NCI-H1048 (cell line): ENCODE measurements around the gene NEUROD1.
"Not testable (repeated sequence)": the region's sequence is repeated elsewhere in the genome, so short reads cannot be mapped to it uniquely, and the experiment has no call there.

Source experiments
- DNase-seq: peaks from one replicate; lab custom pipeline; 2025; lab: John Stamatoyannopoulos, UW

The NEUROD1 gene

GRCh38 chr2:181680055-181680936, at the start of gene NEUROD1:
TSS of gene NEUROD1 (minus strand) at chr2:181680517. CDS start at chr2:181678860, 1,657 bp downstream.
- no peak for DNase-seq

DNA sequence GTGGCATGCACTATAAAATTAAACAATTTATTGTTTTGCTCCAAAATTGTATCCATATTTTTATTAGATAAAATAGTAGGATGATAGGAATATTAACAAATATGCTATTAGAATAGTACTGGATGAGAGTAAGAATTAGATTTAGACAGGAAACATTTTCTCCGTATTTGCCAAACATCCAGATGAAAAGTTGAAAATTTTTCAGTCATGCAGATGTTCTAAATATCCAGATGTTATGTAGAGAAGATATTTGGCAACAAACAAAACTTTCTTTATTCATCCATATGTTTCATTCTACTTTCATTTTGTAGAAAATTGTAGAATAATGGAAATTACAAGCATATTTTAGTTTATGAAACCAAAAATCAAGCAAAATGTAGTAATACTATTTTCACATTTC, 45.2 kb upstream of the NEUROD1 start:
- no peak for DNase-seq

DNA sequence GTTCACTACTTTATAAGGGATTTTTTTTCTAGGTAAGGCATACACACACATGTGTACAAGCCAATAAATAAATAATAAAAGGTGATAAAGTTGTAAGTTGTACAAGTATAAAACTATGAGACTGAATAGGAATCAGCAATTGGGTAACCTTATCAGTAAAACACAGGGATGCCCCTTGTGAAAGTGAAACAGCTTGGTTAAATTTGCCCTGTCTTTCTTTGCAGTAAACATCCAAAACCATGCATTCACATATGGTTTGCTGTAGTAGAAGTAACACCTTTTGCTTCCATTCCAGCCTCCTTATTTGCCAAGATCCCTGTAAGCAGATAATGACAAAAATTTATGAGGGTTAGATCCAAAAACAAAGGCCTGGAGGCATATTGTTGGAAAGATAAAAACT, 44.3 kb upstream of the NEUROD1 start:
- no peak for DNase-seq

- no peak for DNase-seq
Measured at GRCh38 chr2:181723731-181724130, 43.4 kb upstream of the NEUROD1 start.

DNA sequence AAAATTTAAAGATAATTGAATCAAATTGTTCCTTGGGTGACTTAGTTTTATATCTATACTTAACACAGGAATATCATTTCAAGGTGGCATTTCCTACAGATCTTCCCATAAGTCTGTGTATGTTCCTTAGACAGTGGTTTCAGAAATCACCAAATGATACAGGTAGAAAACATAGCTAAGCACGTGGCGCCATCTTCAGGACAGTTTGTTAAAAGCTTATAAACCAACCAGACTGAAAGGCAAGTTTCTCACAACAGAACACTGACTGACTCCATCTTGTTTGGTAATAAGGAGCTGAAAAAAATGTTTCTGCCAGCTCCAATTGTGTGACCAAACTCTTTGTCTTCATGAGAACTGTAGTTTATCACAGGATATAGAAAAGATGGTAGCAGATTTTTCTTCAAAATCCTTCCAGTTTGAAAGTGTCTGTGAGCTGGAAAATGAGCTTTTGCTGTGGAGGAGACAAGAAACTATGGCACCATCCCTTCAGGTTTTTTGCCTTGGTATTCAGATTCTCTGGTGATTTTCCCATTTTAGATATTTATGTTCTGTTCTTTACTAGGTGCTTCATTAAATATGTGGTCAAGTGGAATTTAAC, 34.8 kb upstream of the NEUROD1 start:
- peak; percentile 35 for DNase-seq

DNA sequence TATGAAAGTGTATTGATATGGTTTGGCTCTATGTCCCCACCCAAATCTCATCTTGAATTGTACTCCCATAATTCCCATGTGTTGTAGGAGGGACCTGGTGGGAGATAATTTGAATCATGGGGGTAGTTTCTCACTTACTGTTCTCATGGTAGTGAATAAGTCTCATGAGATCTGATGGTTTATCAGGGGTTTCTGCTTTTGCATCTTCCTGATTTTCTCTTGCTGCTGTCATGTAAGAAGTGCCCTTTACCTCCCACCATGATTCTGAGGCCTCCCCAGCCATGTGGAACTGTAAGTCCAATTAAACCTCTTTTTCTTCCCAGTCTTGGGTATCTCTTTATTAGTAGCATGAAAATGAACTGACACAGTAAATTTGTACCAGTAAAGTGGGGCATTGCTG, 30.7 kb upstream of the NEUROD1 start:
- DNase-seq = not testable (repeated sequence)

GRCh38 chr2:181702519-181702918, 22.2 kb upstream of the NEUROD1 start:
- not testable (repeated sequence) for DNase-seq

- no peak for DNase-seq
Measured at GRCh38 chr2:181698223-181698622, 17.9 kb upstream of the NEUROD1 start.

DNA sequence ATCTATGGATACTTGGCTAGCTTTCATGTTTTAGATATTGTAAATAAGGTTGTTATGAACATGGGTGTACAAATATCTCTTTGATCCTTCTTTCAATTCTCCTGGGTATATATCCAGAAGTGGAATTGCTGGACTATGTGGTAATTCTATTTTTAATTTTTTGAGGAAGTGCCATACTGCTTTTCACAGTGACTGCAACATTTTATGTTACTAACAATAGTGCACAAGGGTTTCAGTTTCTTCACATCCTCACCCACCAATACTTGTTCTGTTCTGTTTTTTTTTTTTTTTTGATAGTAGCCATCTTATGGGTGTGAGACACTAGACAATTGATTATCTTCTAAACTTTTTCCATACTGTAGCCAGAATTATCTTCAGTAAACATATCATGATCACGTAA, 17.3 kb upstream of the NEUROD1 start:
- no peak for DNase-seq

DNA sequence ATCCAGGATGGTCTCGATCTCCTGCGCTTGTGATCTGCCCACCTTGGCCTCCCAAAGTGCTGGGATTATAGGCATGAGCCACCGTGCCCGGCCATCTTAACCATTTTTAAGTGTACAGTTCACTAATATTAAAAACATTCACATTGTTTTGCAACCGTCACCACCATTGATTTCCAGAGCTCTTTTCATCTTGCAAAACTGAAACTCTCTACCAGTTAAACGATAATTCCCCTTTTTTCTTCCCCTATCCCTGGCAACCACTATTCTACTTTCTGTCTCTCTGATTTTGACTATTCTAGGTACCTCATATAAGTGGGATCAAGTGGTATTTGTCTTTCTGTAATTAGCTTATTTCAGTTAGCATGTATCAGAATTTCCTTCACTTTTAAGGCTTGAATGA, 16.8 kb upstream of the NEUROD1 start:
- DNase-seq = no peak

GRCh38 chr2:181694271-181694670, 14.0 kb upstream of the NEUROD1 start:
- DNase-seq = no peak

DNA sequence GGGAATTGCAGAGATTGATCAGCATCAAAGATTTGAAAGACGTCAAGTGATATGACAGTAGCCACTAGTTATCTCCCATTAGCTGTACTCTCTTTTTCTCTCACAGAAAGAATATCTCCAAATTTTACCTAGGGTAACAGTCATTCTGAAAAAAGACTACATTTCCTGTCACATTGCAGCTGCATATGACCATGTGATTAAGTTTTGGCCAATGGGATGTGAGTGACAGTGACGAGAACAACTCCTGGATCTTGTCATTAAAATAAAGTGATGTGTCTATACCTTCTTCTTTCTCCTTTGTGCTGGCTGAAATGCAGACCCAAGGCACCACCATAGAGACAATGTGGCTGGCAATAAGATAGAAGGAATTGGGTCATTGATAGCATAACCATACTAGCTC, 10.5 kb upstream of the NEUROD1 start:
- DNase-seq = no peak

DNA sequence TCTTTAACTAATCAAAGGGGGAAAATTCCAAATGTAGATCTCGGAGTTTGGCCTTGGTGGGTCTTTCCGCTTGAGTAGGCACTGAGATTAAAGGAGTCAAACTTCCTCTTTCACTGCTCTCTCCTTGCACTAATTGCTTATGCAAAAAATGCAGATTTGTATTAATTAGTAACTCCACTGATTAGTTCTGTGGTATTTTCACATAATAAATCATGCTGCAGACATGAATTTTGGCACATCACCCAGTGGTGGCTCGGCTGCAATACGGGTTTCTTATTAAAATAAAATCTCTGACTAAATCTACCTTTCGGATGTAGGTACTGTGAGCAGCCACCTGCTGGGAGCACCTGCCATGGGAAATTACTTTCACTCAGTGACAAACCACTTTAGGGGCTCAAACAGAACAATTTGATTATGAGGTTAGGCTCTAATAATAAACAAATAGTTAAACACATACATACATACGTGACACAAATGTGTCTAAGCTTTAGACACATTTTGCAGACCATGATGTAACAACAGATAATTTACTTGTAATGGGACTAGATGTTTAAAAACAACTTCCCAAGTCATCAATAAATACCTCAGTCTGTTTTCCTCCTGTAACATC, 6.4 kb upstream of the NEUROD1 start:
- no peak for DNase-seq

- no peak for DNase-seq
Measured at GRCh38 chr2:181685150-181685688, 4.9 kb upstream of the NEUROD1 start.

- no peak for DNase-seq
Measured at GRCh38 chr2:181684454-181685149, 4.3 kb upstream of the NEUROD1 start.

DNA sequence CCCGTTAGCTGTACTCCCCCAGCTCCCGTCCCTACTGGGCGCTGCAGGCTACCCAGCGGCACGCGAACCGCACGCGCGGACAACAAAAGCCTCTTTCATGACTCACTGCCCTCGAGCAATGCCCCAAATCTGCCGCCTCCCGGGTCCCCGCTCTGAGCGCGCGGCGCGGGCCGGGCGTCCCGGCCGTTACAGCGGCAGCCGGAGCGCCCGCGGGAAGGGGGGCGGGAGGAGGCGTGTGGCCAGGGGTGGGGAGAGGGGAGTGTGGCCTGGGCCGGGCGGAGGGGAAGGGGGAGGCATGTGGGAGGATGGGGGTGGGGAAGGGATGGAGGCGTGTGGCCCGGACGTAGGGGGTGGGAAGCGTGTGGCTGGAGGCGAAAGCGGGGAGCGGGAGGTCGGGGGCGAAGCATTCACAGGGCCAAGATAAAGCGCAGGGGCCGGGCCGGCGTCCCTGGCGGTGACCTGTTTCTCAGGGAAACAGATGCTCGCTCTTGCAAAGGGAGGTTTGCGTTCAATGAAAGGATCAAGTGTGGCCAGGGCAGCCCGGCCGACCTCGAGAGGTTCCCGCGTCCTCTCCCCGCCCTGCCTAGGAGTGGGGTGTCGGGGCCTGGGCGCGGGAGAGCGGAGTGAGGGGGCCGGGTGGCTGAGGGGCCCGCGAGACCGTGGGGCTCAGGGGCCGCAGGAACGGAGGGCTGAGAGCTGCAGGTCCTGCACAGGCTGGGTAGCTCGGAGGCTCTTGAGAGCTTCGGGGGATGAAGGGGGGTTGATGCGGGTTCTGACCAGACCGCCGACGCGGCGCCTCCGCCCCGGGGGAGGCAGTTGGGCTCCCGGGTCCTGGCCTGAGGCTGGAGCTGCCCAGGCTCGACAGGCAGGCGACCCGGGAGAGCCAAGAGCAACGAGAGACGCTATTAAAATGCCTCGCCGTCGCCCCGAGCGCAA, 3.5 kb upstream of the NEUROD1 start:
- no peak for DNase-seq

GRCh38 chr2:181682795-181683517, 2.6 kb upstream of the NEUROD1 start:
- no peak for DNase-seq

GRCh38 chr2:181682026-181682789, 1.9 kb upstream of the NEUROD1 start:
- DNase-seq = no peak

DNA sequence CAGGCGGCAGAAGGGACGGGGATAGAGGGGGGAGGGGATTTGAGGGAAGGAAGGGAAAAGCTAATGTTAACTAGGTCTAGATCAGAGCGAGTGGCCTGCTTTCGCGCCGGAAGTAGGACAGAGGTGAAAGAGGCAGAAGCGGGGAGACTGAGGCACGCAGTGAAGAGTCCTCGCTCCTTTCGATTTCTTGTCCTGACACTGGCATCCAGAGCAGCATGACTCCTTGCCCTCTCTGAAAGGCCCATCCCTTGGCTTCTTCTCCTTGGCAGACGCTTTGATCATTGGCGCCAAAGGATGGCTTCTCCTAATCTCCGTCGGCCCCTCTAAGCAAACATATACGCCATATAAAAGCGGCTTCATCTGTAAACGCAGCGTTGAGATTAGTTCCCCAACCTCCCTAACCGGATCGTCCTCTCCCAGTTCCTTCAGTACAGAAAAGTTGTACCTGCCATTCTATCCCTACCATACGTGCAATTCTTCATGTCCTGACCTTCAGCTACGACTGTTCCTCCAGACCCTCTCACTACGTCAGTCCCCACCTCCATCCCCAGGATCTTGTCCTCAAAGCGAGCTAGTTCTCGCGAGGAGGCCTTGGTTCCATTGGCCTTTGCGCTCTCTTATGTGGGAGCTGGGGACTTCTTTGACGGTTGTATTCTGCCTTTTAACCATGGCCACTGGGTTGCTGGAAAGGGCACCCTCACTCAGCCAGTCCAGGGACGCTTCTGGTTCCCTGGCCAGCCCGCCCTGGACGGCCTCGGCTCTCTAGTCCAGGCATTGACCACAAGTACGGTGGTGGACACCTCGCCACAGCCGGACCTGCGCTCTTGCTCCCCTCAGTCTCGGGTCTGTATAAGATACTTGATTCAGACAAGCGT, 857 bp upstream of the NEUROD1 start:
- DNase-seq = no peak
